Upper lobe of left lung (tissue), 6 donors: ENCODE results near the gene RAB29. TPM values are rescaled to one million over a fixed set of nuclear protein-coding genes. Genes with fewer than 3 reads are reported as not detected.

Source experiments
- ATAC-seq, 2 donors: fragments of 200-7000 bp; cut with Tn5 transposase; one replicate each; pipeline ENCODE4 v1.9.1; 2022; ENCODE audit warnings: mild to moderate bottlenecking in 2 of 2, moderate library complexity in 2 of 2; ENCODE audit not compliant: low FRiP score in 2 of 2
- DNase-seq, 2 donors: peaks; one replicate each; pipeline ENCODE4 v3.0.0-alpha.2; 2019 to 2020
- H3K27ac ChIP-seq, 4 donors: fragments of 200-600 bp; sonication (generic); one replicate each; pipeline ENCODE4 v1.5.1; 2016 to 2019
- H3K27me3 ChIP-seq, 4 donors: fragments of 200-600 bp; sonication (generic); one replicate each; pipeline ENCODE4 v1.5.1; 2017 to 2019
- H3K36me3 ChIP-seq, 4 donors: fragments of 200-600 bp; sonication (generic); one replicate each; pipeline ENCODE4 v1.5.1; 2016 to 2019
- H3K4me1 ChIP-seq, 4 donors: fragments of 200-600 bp; sonication (generic); one replicate each; pipeline ENCODE4 v1.5.1; 2018 to 2019
- H3K4me3 ChIP-seq, 4 donors: fragments of 200-600 bp; sonication (generic); one replicate each; pipeline ENCODE4 v1.5.1; 2017 to 2019; ENCODE audit warnings: mild to moderate bottlenecking in 2 of 4, moderate library complexity in 1 of 4
- H3K9me3 ChIP-seq, 4 donors: fragments of 200-600 bp; sonication (generic); one replicate each; pipeline ENCODE4 v1.5.1; 2018 to 2019
- CTCF ChIP-seq, 6 experiments: fragments of 450-650 bp in 4 of 6; fragments of 200-600 bp in 2 of 6; sonication (generic) in 2 of 6; IDR thresholded peaks; one replicate each; pipeline ENCODE4 v1.5.1; 2016 to 2019; ENCODE audit warnings: antibody characterized with exemption in 6 of 6
- EP300 ChIP-seq, 4 donors: sonication (generic); formaldehyde crosslinking; IDR thresholded peaks; one replicate each; pipeline ENCODE4 v1.5.1; 2017; ENCODE audit warnings: antibody characterized with exemption in 4 of 4, control low read depth in 2 of 4
- POLR2A ChIP-seq, 4 donors: fragments of 450-650 bp; IDR thresholded peaks; one replicate each; pipeline ENCODE4 v1.5.1; 2016 to 2017; ENCODE audit warnings: antibody characterized with exemption in 4 of 4, mild to moderate bottlenecking in 2 of 4
- POLR2AphosphoS5 ChIP-seq, 2 donors: sonication (generic); formaldehyde crosslinking; IDR thresholded peaks; one replicate each; pipeline ENCODE4 v1.5.1; 2017; ENCODE audit warnings: antibody characterized with exemption in 2 of 2
- WGBS, 2 donors: methylation state at CpG; one replicate each; pipeline ENCODE4 v1.1.5; 2017 to 2018; 5-methylcytosine and 5-hydroxymethylcytosine counted together
- total RNA-seq, 6 donors: library from RNA; depleted of rRNA in 4 of 6; stranded (reverse); fragments of >200 nt in 4 of 6; gene quantifications; one replicate each; pipeline versions ENCODE4 v1.1.0 to v1.2.1, GENCODE V29; 2016 to 2021
- donor health status: DM: no; HTN: no; CAD: no; lungs with moderate emphysema.
- donor health status: DM: no; HTN: yes; CAD: no; lungs with severe emphysema.

Gene RAB29
- total RNA-seq, 6 donors from 2014 or later, result 17.8 to 27.6 (median 25.1) TPM

GRCh38 chr1:205805082-205805711 is 29.9 kb upstream of the RAB29 start:
- ATAC-seq, result no peak
- H3K27ac ChIP-seq, result no peak overlapping the region
- no peak for DNase-seq
- no peaks in the 10 kb centered on the region for H3K27me3 ChIP-seq
- H3K4me3 ChIP-seq, result no peak overlapping the region
- WGBS, 2 donors, result 60 to 66% methylated on average over 5 of the region's 5 CpGs
- H3K4me1 ChIP-seq, result peaks cover 23 to 51% (median 39%) of the 10 kb centered on the region in 4 donors
- H3K36me3 ChIP-seq, result peaks cover 0 to 9% (median 0%) of the 10 kb centered on the region in 4 donors
- H3K9me3 ChIP-seq, result no peaks in the 10 kb centered on the region
- TF ChIP-seq EP300 (IDR thresholded peaks at IDR 0.05) (no peak), CTCF (IDR thresholded peaks at IDR 0.05) (no peak), POLR2A (IDR thresholded peaks at IDR 0.05) (no peak), POLR2AphosphoS5 (IDR thresholded peaks at IDR 0.05) (no peak)

- Histone ChIP-seq H3K36me3 (peaks cover 0 to 11% (median 2%) of the 10 kb centered on the region in 4 donors), H3K27me3 (no peaks in the 10 kb centered on the region), H3K4me1 (peaks cover 18 to 45% (median 37%) of the 10 kb centered on the region in 4 donors), H3K9me3 (no peaks in the 10 kb centered on the region), H3K4me3 (no peak overlapping the region), H3K27ac (no peak overlapping the region)
- no peak for DNase-seq
- 97 to 100% methylated on average over 1 to 2 of the region's 2 CpGs for WGBS, 2 donors
- ATAC-seq, result no peak
- TF ChIP-seq EP300 (IDR thresholded peaks at IDR 0.05) (no peak), POLR2A (IDR thresholded peaks at IDR 0.05) (no peak), CTCF (IDR thresholded peaks at IDR 0.05) (no peak), POLR2AphosphoS5 (IDR thresholded peaks at IDR 0.05) (no peak)
Measured at GRCh38 chr1:205804605-205805004, 29.3 kb upstream of the RAB29 start.

GRCh38 chr1:205803986-205804385 is 28.7 kb upstream of the RAB29 start:
- no peak for TF ChIP-seq POLR2A (IDR thresholded peaks at IDR 0.05)
- no peak for TF ChIP-seq CTCF (IDR thresholded peaks at IDR 0.05)
- no peak for TF ChIP-seq POLR2AphosphoS5 (IDR thresholded peaks at IDR 0.05)
- TF ChIP-seq EP300 (IDR thresholded peaks at IDR 0.05), result no peak
- H3K9me3 ChIP-seq, result no peaks in the 10 kb centered on the region
- peaks cover 11 to 39% (median 31%) of the 10 kb centered on the region in 4 donors for H3K4me1 ChIP-seq
- 69 to 70% methylated on average over 4 of the region's 4 CpGs for WGBS, 2 donors
- H3K4me3 ChIP-seq, result no peak overlapping the region
- peaks cover under 1 to 14% (median 6%) of the 10 kb centered on the region in 4 donors for H3K36me3 ChIP-seq
- ATAC-seq (no peak), DNase-seq (no peak)
- no peaks in the 10 kb centered on the region for H3K27me3 ChIP-seq
- no peak overlapping the region for H3K27ac ChIP-seq

GRCh38 chr1:205802060-205802459 is 26.8 kb upstream of the RAB29 start:
- Histone ChIP-seq H3K27ac (peak overlapping the region in 1 of 4 donors; percentile 47), H3K27me3 (no peaks in the 10 kb centered on the region), H3K9me3 (no peaks in the 10 kb centered on the region), H3K4me3 (no peak overlapping the region), H3K36me3 (peaks cover 5 to 29% (median 21%) of the 10 kb centered on the region in 4 donors), H3K4me1 (peaks cover 9 to 32% (median 26%) of the 10 kb centered on the region in 4 donors)
- ATAC-seq (no peak), DNase-seq (no peak)
- TF ChIP-seq EP300 (IDR thresholded peaks at IDR 0.05) (no peak), POLR2A (IDR thresholded peaks at IDR 0.05) (no peak), CTCF (IDR thresholded peaks at IDR 0.05) (no peak), POLR2AphosphoS5 (IDR thresholded peaks at IDR 0.05) (no peak)
- WGBS, 2 donors, result 87 to 90% methylated on average over 6 to 8 of the region's 8 CpGs
